Measurements from ENCODE around the gene TMEM213.

DNA sequence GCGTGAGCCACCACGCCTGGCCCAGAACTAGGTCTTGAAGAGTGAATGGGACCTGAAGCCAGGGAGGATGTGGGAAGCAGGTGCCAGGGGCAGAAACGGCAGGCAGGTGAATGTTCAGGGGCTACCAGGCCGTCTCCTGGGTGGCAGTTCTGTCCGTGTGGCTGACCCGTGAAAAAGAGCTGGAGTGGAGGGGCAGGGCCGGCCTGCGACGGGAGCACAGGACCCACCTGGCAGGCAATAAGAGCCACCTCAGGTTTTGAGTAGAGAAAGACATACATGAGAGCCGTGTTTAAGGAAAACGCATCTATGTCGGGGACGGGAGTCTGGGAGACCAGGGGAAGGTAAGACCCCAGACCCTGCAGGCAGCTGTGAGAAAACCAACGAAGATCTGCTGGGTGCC lies 70.9 kb downstream of the TMEM213 start:
- TF ChIP-seq NFRKB (IDR thresholded peaks at IDR 0.05) (no peak), LEF1 (IDR thresholded peaks at IDR 0.05; ENCODE audit: borderline replicate concordance) (no peak), BHLHE40 (IDR thresholded peaks at IDR 0.05; ENCODE audit: borderline replicate concordance) (no peak), CTBP1 (IDR thresholded peaks at IDR 0.05; ENCODE audit: borderline replicate concordance) (no peak), ARNT (IDR thresholded peaks at IDR 0.05) (no peak), FOXA1 (IDR thresholded peaks at IDR 0.05) (no peak), L3MBTL2 (conservative IDR thresholded peaks at IDR 0.05) (no peak), SP1 (IDR thresholded peaks at IDR 0.05) (no peak), TARDBP (IDR thresholded peaks at IDR 0.05) (no peak), ELF4 (IDR thresholded peaks at IDR 0.05) (no peak), SUZ12 (IDR thresholded peaks at IDR 0.05) (no peak)
